Measurements from ENCODE around the gene USP43.

DNA sequence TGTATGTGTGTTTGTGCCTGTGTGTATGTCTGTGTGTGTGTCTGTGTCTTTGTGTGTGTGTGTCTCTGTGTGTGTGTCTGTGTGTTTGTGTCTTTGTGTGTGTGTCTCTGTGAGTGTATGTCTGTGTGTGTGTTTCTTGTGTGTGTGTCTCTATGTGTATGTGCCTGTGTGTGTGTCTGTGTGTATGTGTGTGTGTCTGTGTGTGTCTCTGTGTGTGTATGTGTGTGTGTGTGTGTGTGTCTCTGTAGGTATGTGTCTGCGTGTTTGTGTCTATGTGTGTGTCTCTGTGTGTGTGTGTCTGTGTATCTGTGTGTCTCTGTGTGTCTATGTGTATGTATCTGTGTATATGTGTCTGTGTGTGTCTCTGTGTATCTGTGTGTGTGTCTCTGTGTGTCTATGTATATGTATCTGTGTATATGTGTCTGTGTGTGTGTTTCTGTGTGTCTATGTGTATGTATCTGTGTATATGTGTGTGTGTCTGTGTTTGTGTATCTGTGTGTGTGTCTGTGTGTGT is 70.2 kb downstream of the USP43 start:
- TF ChIP-seq, protein P1, sequence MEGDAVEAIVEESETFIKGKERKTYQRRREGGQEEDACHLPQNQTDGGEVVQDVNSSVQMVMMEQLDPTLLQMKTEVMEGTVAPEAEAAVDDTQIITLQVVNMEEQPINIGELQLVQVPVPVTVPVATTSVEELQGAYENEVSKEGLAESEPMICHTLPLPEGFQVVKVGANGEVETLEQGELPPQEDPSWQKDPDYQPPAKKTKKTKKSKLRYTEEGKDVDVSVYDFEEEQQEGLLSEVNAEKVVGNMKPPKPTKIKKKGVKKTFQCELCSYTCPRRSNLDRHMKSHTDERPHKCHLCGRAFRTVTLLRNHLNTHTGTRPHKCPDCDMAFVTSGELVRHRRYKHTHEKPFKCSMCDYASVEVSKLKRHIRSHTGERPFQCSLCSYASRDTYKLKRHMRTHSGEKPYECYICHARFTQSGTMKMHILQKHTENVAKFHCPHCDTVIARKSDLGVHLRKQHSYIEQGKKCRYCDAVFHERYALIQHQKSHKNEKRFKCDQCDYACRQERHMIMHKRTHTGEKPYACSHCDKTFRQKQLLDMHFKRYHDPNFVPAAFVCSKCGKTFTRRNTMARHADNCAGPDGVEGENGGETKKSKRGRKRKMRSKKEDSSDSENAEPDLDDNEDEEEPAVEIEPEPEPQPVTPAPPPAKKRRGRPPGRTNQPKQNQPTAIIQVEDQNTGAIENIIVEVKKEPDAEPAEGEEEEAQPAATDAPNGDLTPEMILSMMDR (IDR thresholded peaks at IDR 0.05) = no peak
- no peak for TF ChIP-seq ZFX (IDR thresholded peaks at IDR 0.05; ENCODE audit: borderline replicate concordance)

Data from 22Rv1 (cell line).